GM12873 (cell line): ENCODE results near the gene TOB1.

Experiments used
- CTCF ChIP-seq: IDR thresholded peaks from 2 replicates; pipeline ENCODE4 v1.5.1; 2012; ENCODE audit warnings: low read depth, mild to moderate bottlenecking, moderate library complexity, low read length, control low read depth; ENCODE audit not compliant: insufficient read depth; ENCODE audit errors: missing control alignments

TOB1 gene

GRCh38 chr17:50892101-50892776, 26.1 kb upstream of the TOB1 start:
- TF ChIP-seq CTCF = no peak

GRCh38 chr17:50891577-50891989, 25.4 kb upstream of the TOB1 start:
- no peak for TF ChIP-seq CTCF

GRCh38 chr17:50890675-50891516, 24.7 kb upstream of the TOB1 start:
- TF ChIP-seq CTCF = no peak

GRCh38 chr17:50889528-50890118, 23.5 kb upstream of the TOB1 start:
- no peak for TF ChIP-seq CTCF

- TF ChIP-seq CTCF = no peak
These were observed 21.6 kb upstream of the TOB1 start for GRCh38 chr17:50887705-50888245.

- TF ChIP-seq CTCF = no peak
These were observed 18.5 kb upstream of the TOB1 start for GRCh38 chr17:50884439-50885311.
